GM18517 (cell line): ENCODE data around the gene TIGD7.
A peak's percentile ranks its signal among the peaks of the same experiment; 100 is the strongest.

ENCODE experiments used
- ATAC-seq: cut with Tn5 transposase; IDR thresholded peaks from one replicate; pipeline ENCODE4 v1.9.1; 2021; ENCODE audit warnings: mild to moderate bottlenecking, moderate library complexity; ENCODE audit not compliant: unreplicated experiment

TIGD7 gene

GRCh38 chr16:3305109-3306068, at the start of gene TIGD7, which contains the start of gene ZNF75A:
Gene TIGD7, minus strand, starts transcription at chr16:3305430. Its CDS starts 4,816 bp downstream, at chr16:3300614.
Gene ZNF75A, plus strand, starts transcription at chr16:3305497. Its CDS starts 2,932 bp downstream, at chr16:3308429.
- ATAC-seq, result peak; percentile 84

GRCh38 chr16:3349175-3349574, 43.9 kb upstream of the TIGD7 start:
- ATAC-seq, result no peak

- no peak for ATAC-seq
Observed at GRCh38 chr16:3348547-3349167, 43.4 kb upstream of the TIGD7 start.

GRCh38 chr16:3347586-3347985, 42.4 kb upstream of the TIGD7 start:
- ATAC-seq, result no peak

- no peak for ATAC-seq
Observed at GRCh38 chr16:3346041-3346440, 40.8 kb upstream of the TIGD7 start.

- no peak for ATAC-seq
Observed at GRCh38 chr16:3328643-3329042, 23.4 kb upstream of the TIGD7 start.

- no peak for ATAC-seq
Observed at GRCh38 chr16:3328104-3328503, 22.9 kb upstream of the TIGD7 start.

- no peak for ATAC-seq
Observed at GRCh38 chr16:3327514-3327913, 22.3 kb upstream of the TIGD7 start.

- no peak for ATAC-seq
Observed at GRCh38 chr16:3321816-3322215, 16.6 kb upstream of the TIGD7 start.

- no peak for ATAC-seq
Observed at GRCh38 chr16:3317315-3317999, 12.2 kb upstream of the TIGD7 start.

GRCh38 chr16:3311496-3311895, 6.3 kb upstream of the TIGD7 start:
- no peak for ATAC-seq

GRCh38 chr16:3306078-3306477, 848 bp upstream of the TIGD7 start:
- ATAC-seq, result no peak

GRCh38 chr16:3304370-3304769, 860 bp downstream of the TIGD7 start:
- no peak for ATAC-seq

- ATAC-seq, result no peak
Observed at GRCh38 chr16:3295783-3296182, 9.4 kb downstream of the TIGD7 start.

GRCh38 chr16:3295209-3295608, 10.0 kb downstream of the TIGD7 start:
- ATAC-seq, result no peak

GRCh38 chr16:3292604-3293003, 12.6 kb downstream of the TIGD7 start:
- ATAC-seq, result no peak

- ATAC-seq, result no peak
Observed at GRCh38 chr16:3289998-3290673, 15.1 kb downstream of the TIGD7 start.

GRCh38 chr16:3285131-3285530, 20.1 kb downstream of the TIGD7 start:
- no peak for ATAC-seq

GRCh38 chr16:3283543-3284447, 21.4 kb downstream of the TIGD7 start:
- no peak for ATAC-seq
